Measurements from ENCODE around the gene ASPA.

ASPA gene

DNA sequence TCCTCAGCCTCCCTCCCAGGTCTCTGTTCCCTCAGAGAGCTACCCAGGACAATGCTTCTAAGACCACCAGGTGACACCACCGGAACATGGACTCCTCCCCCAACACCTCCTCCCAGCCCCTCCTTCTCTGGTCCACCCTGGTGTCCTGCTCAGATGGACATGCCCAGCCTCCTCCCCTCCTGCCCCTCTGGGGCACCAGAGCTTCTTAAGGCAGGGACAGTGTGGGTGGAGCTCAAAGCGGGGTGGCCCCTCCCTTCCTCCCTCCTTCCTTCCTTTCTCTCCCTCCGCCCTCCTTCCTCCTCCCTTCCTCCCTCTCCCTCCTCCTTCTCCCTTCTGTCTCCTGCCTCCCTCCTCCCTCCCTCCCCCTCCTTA lies 59.1 kb downstream of the ASPA start:
- H2BK5ac ChIP-seq (ENCODE audit: low read length) = no peak overlapping the region
- H3K27ac ChIP-seq (replicated peaks; ENCODE audit: low read length) = peak overlapping the region; percentile 44
- no peak overlapping the region for H4K91ac ChIP-seq (ENCODE audit: low read depth, low read length, poor library complexity)
- H3K4me1 ChIP-seq (ENCODE audit: control insufficient read depth in 2 of 2, insufficient read depth in 1 of 2, low read depth in 1 of 2, low read length in 2 of 2) = peaks cover 7 to 31% of the 10 kb centered on the region in 2 donors
- no peak for DNase-seq (ENCODE audit: low spot score)
- H3K9ac ChIP-seq (ENCODE audit: low read depth, low read length, poor library complexity) = no peak overlapping the region
- H3K27me3 ChIP-seq (ENCODE audit: control insufficient read depth in 3 of 3, insufficient read depth in 3 of 3, low read depth in 1 of 3, low read length in 3 of 3) = no peaks in the 10 kb centered on the region
- H2BK12ac ChIP-seq (ENCODE audit: low read length) = peak overlapping the region; percentile 75
- no peak overlapping the region for H3K14ac ChIP-seq (ENCODE audit: low read length)
- H4K8ac ChIP-seq (ENCODE audit: low read depth, low read length) = no peak overlapping the region
- peak overlapping the region; percentile 59 for H2AFZ ChIP-seq (ENCODE audit: low read length)
- H3K9me3 ChIP-seq (replicated peaks in 1 of 2; ENCODE audit: control insufficient read depth in 2 of 2, insufficient read depth in 1 of 2, low read depth in 1 of 2, low read length in 2 of 2) = no peaks in the 10 kb centered on the region
- H3K4ac ChIP-seq (ENCODE audit: low read length) = peak overlapping the region; percentile 78
- peak overlapping the region; percentile 95 for H3K18ac ChIP-seq (ENCODE audit: low read length)
- H2AK5ac ChIP-seq (ENCODE audit: low read depth, low read length) = peak overlapping the region; percentile 91
- H3K36me3 ChIP-seq (replicated peaks in 1 of 2; ENCODE audit: control insufficient read depth in 2 of 2, insufficient read depth in 2 of 2, low read length in 2 of 2) = no peaks in the 10 kb centered on the region
- H2BK120ac ChIP-seq (ENCODE audit: low read depth, low read length) = peak overlapping the region; percentile 47
- peak overlapping the region; percentile 81 for H3K23ac ChIP-seq (ENCODE audit: low read depth, low read length, poor library complexity)
- H3K4me2 ChIP-seq (ENCODE audit: insufficient read depth, low read length, poor library complexity, severe bottlenecking) = peak overlapping the region; percentile 31
- peak overlapping the region; percentile 93 for H2BK15ac ChIP-seq (ENCODE audit: low read length)
- no peaks in the 10 kb centered on the region for H3K79me1 ChIP-seq (ENCODE audit: low read depth, low read length)
- no CpG with 5 or more reads among the region's 3 CpGs for WGBS, 2 donors (ENCODE audit: extremely low coverage in 2 of 2, insufficient read length in 2 of 2, insufficient replicate concordance in 1 of 2)
- no peak overlapping the region for H3K4me3 ChIP-seq (ENCODE audit: low read length in 2 of 2)

DNA sequence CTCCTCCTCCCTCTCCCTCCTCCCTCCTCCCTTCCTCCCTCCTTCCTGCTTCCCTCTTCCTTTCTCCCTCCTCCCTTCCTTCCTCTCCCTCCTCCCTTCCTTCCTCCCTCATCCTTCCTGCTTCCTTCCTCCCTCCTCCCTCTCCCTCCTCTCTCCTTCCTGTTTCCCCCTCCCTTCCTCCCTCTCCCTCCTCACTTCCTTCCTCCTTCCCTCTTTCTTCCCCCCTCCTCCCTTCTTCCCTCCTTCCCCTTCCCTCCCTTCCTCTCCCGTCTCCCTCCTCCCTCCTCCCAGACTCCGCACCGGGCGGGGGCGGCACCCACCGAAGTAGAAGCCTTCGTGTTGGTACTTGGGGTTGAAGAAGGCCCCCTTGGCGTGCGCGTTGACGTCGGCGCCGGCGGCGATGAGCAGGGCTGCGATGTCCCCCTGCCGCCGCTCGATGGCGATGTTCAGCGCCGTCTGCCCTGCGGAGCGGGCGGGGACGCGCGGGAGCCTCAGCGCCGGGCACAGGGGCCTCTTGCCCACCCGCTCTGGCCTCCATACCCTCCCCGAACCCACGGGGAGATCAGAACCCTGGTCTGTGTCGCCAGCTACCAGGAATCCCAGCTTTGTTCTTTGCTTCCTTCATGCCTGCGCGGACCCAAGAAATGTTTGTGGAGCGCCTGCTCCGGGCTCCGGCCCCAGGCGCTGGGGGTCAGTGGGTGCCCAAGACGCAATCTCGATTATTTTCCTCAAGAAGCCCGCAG lies 59.6 kb downstream of the ASPA start:
- Histone ChIP-seq H3K9me3 (replicated peaks in 1 of 2; ENCODE audit: control insufficient read depth in 2 of 2, insufficient read depth in 1 of 2, low read depth in 1 of 2, low read length in 2 of 2) (no peaks in the 10 kb centered on the region), H3K27ac (replicated peaks; ENCODE audit: low read length) (no peak overlapping the region), H3K14ac (ENCODE audit: low read length) (peak overlapping the region; percentile 75), H3K27me3 (ENCODE audit: control insufficient read depth in 3 of 3, insufficient read depth in 3 of 3, low read depth in 1 of 3, low read length in 3 of 3) (no peaks in the 10 kb centered on the region), H3K79me1 (ENCODE audit: low read depth, low read length) (no peaks in the 10 kb centered on the region), H4K91ac (ENCODE audit: low read depth, low read length, poor library complexity) (peak overlapping the region; percentile 77), H3K4me1 (ENCODE audit: control insufficient read depth in 2 of 2, insufficient read depth in 1 of 2, low read depth in 1 of 2, low read length in 2 of 2) (peaks cover 2 to 28% of the 10 kb centered on the region in 2 donors), H3K36me3 (replicated peaks in 1 of 2; ENCODE audit: control insufficient read depth in 2 of 2, insufficient read depth in 2 of 2, low read length in 2 of 2) (no peaks in the 10 kb centered on the region), H2BK120ac (ENCODE audit: low read depth, low read length) (peak overlapping the region; percentile 44), H4K8ac (ENCODE audit: low read depth, low read length) (peak overlapping the region; percentile 92), H3K4ac (ENCODE audit: low read length) (no peak overlapping the region), H3K9ac (ENCODE audit: low read depth, low read length, poor library complexity) (no peak overlapping the region), H2BK12ac (ENCODE audit: low read length) (peak overlapping the region; percentile 35), H3K4me3 (ENCODE audit: low read length in 2 of 2) (peak overlapping the region; percentile 29 to 71), H3K4me2 (ENCODE audit: insufficient read depth, low read length, poor library complexity, severe bottlenecking) (peak overlapping the region; percentile 67), H2BK15ac (ENCODE audit: low read length) (peak overlapping the region; percentile 93), H2AK5ac (ENCODE audit: low read depth, low read length) (peak overlapping the region; percentile 32), H2BK5ac (ENCODE audit: low read length) (peak overlapping the region; percentile 77), H2AFZ (ENCODE audit: low read length) (peak overlapping the region; percentile 88), H3K23ac (ENCODE audit: low read depth, low read length, poor library complexity) (peak overlapping the region; percentile 1), H3K18ac (ENCODE audit: low read length) (peak overlapping the region; percentile 95)
- WGBS, 2 donors (ENCODE audit: extremely low coverage in 2 of 2, insufficient read length in 2 of 2, insufficient replicate concordance in 1 of 2) = no CpG with 5 or more reads among the region's 44 CpGs
- peak; percentile 61 for DNase-seq (ENCODE audit: low spot score)

DNA sequence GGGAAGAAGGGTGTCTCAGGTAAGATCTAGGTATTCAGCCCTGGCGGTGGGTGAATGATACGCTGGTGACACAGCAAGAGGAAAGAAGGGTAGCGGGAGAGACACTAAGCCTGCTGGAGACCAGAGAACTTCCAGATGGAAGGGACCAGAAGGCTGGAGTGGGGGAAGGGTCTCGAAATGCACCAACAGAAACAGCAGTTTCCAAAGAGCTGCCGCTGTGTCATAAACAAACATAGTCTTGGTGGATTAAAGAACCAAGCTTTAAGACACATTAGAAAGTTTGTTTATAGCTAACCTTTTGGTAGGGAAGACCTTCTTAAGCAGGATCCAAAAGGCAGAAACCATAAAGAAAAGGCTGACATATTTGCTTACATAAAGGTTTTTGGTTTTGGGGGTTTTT lies 60.9 kb downstream of the ASPA start:
- no peak overlapping the region for H2BK15ac ChIP-seq (ENCODE audit: low read length)
- H3K4me1 ChIP-seq (ENCODE audit: control insufficient read depth in 2 of 2, insufficient read depth in 1 of 2, low read depth in 1 of 2, low read length in 2 of 2) = peaks cover 0 to 18% of the 10 kb centered on the region in 2 donors
- H2BK5ac ChIP-seq (ENCODE audit: low read length) = no peak overlapping the region
- H2BK12ac ChIP-seq (ENCODE audit: low read length) = no peak overlapping the region
- H3K18ac ChIP-seq (ENCODE audit: low read length) = peak overlapping the region; percentile 59
- H4K91ac ChIP-seq (ENCODE audit: low read depth, low read length, poor library complexity) = no peak overlapping the region
- no peak overlapping the region for H2BK120ac ChIP-seq (ENCODE audit: low read depth, low read length)
- H3K4me2 ChIP-seq (ENCODE audit: insufficient read depth, low read length, poor library complexity, severe bottlenecking) = no peak overlapping the region
- no peaks in the 10 kb centered on the region for H3K9me3 ChIP-seq (replicated peaks in 1 of 2; ENCODE audit: control insufficient read depth in 2 of 2, insufficient read depth in 1 of 2, low read depth in 1 of 2, low read length in 2 of 2)
- H2AFZ ChIP-seq (ENCODE audit: low read length) = peak overlapping the region; percentile 6
- H4K8ac ChIP-seq (ENCODE audit: low read depth, low read length) = no peak overlapping the region
- H3K79me1 ChIP-seq (ENCODE audit: low read depth, low read length) = no peaks in the 10 kb centered on the region
- WGBS, 2 donors (ENCODE audit: extremely low coverage in 2 of 2, insufficient read length in 2 of 2, insufficient replicate concordance in 1 of 2) = no CpG with 5 or more reads among the region's 5 CpGs
- DNase-seq (ENCODE audit: low spot score) = no peak
- H3K9ac ChIP-seq (ENCODE audit: low read depth, low read length, poor library complexity) = no peak overlapping the region
- H3K14ac ChIP-seq (ENCODE audit: low read length) = no peak overlapping the region
- H3K23ac ChIP-seq (ENCODE audit: low read depth, low read length, poor library complexity) = no peak overlapping the region
- no peak overlapping the region for H3K27ac ChIP-seq (replicated peaks; ENCODE audit: low read length)
- H3K36me3 ChIP-seq (replicated peaks in 1 of 2; ENCODE audit: control insufficient read depth in 2 of 2, insufficient read depth in 2 of 2, low read length in 2 of 2) = no peaks in the 10 kb centered on the region
- H2AK5ac ChIP-seq (ENCODE audit: low read depth, low read length) = no peak overlapping the region
- no peak overlapping the region for H3K4me3 ChIP-seq (ENCODE audit: low read length in 2 of 2)
- no peaks in the 10 kb centered on the region for H3K27me3 ChIP-seq (ENCODE audit: control insufficient read depth in 3 of 3, insufficient read depth in 3 of 3, low read depth in 1 of 3, low read length in 3 of 3)
- no peak overlapping the region for H3K4ac ChIP-seq (ENCODE audit: low read length)

DNA sequence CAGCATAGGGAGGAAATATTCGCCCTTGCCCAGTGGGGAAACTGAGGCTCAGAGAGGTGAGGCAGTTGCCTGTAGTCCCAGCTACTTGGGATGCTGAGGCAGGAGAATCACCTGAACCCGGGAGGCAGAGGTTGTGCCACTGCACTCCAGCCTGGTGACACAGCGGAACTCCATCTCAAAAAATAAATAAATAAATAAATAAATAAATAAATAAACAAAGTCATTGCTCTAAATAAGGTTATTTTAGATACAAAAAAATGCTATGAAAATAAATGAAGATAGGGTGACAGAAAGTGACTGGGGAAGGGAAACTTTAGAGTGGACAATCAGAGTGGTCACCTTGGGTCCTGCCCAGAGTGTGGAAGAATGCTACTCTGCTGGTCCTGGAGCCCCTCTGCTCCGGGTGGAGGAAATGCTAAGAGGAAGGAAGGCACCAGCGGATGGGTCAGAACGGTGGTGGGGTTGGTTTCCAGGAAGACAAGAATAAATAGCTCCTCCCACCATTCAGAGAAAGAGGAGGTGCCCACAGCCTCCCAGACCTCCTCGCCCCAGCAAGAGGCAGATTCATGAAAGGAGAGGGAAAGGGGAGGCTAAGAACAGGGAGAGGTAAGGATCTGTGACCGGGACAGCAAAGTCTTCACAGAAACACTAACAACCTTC lies 64.2 kb downstream of the ASPA start:
- H3K9ac ChIP-seq (ENCODE audit: low read depth, low read length, poor library complexity) = no peak overlapping the region
- no peak overlapping the region for H3K14ac ChIP-seq (ENCODE audit: low read length)
- no peaks in the 10 kb centered on the region for H3K79me1 ChIP-seq (ENCODE audit: low read depth, low read length)
- WGBS, 2 donors (ENCODE audit: extremely low coverage in 2 of 2, insufficient read length in 2 of 2, insufficient replicate concordance in 1 of 2) = no CpG with 5 or more reads among the region's 8 CpGs
- no peak overlapping the region for H2BK15ac ChIP-seq (ENCODE audit: low read length)
- peak overlapping the region; percentile 53 for H2AFZ ChIP-seq (ENCODE audit: low read length)
- H2BK5ac ChIP-seq (ENCODE audit: low read length) = no peak overlapping the region
- no peak overlapping the region for H3K4ac ChIP-seq (ENCODE audit: low read length)
- H3K27me3 ChIP-seq (ENCODE audit: control insufficient read depth in 3 of 3, insufficient read depth in 3 of 3, low read depth in 1 of 3, low read length in 3 of 3) = peaks cover 0 to 14% (median 0%) of the 10 kb centered on the region in 3 experiments
- H3K4me3 ChIP-seq (ENCODE audit: low read length in 2 of 2) = no peak overlapping the region
- no peak overlapping the region for H2BK120ac ChIP-seq (ENCODE audit: low read depth, low read length)
- H3K4me2 ChIP-seq (ENCODE audit: insufficient read depth, low read length, poor library complexity, severe bottlenecking) = no peak overlapping the region
- no peak for DNase-seq (ENCODE audit: low spot score)
- H3K36me3 ChIP-seq (replicated peaks in 1 of 2; ENCODE audit: control insufficient read depth in 2 of 2, insufficient read depth in 2 of 2, low read length in 2 of 2) = no peaks in the 10 kb centered on the region
- H3K4me1 ChIP-seq (ENCODE audit: control insufficient read depth in 2 of 2, insufficient read depth in 1 of 2, low read depth in 1 of 2, low read length in 2 of 2) = peaks cover 0 to 7% of the 10 kb centered on the region in 2 donors
- no peaks in the 10 kb centered on the region for H3K9me3 ChIP-seq (replicated peaks in 1 of 2; ENCODE audit: control insufficient read depth in 2 of 2, insufficient read depth in 1 of 2, low read depth in 1 of 2, low read length in 2 of 2)
- H4K91ac ChIP-seq (ENCODE audit: low read depth, low read length, poor library complexity) = no peak overlapping the region
- no peak overlapping the region for H2AK5ac ChIP-seq (ENCODE audit: low read depth, low read length)
- no peak overlapping the region for H3K18ac ChIP-seq (ENCODE audit: low read length)
- H2BK12ac ChIP-seq (ENCODE audit: low read length) = no peak overlapping the region
- no peak overlapping the region for H3K23ac ChIP-seq (ENCODE audit: low read depth, low read length, poor library complexity)
- H4K8ac ChIP-seq (ENCODE audit: low read depth, low read length) = no peak overlapping the region
- no peak overlapping the region for H3K27ac ChIP-seq (replicated peaks; ENCODE audit: low read length)
